ENCODE results near the gene ZNF232.
A peak's percentile ranks its signal among the peaks of the same experiment; 100 is the strongest.
"Not testable (repeated sequence)": the region's sequence is repeated elsewhere in the genome, so short reads cannot be mapped to it uniquely, and the experiment has no call there.

The ZNF232 gene

GRCh38 chr17:5099271-5099670 lies 12.4 kb downstream of the ZNF232 start:
- no peak overlapping the region for H3K4me3 ChIP-seq (ENCODE audit: low read depth, low read length)

DNA sequence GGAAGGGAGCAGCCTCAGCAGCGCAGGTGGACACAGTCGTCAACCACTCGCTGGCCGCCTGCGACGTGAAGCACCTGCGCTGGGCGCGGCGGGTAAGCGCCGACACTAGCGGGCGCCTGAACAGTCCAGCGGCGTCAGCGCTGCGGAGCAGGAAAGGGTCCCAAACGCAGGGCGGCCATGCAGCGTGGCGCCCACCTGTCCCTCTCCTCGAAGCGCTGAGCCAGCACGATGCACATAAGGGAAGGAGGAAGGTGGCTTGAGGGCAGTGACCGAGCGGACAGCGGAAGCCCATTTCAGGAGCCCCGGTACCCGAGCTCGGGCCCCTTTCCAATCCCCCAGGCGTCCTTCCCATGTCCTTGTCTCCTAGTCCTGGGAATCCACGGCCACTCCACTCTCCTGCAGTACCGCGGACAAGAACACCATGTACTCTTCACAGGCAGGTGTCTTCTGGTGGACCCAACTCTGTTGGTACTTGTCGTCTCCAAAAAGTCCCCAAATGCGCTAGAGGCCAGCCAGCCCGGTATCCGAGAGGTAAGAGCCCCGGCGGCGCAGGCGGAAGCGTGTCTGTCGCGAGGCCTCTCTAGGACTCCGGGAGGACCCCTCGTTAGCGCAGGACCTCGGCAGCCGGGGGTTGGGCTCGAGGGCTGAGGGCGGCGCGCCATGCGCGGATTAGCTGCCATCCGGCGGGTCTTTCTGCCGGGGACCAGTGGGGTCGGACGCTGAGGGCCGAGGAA lies 14.4 kb downstream of the ZNF232 start:
- H3K4me3 ChIP-seq (ENCODE audit: low read depth, low read length): peak overlapping the region; percentile 15

DNA sequence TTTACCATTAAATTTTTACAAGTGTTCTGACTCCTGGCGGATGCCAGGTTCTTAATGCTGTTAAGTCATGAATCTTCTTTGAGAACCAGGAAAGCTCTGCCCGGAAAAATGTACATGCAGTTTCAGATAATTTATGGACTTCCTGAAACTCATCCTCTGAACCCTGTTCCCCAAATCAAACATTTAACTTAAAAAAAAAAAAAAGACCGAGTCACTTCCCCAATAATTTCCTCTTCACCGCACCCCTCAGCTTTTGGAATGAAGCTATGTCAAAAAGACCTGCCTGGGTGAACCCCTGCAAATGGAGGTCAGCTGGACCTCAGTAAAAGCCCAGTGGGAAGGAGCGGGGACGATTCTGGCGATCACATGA lies 15.0 kb downstream of the ZNF232 start:
- H3K4me3 ChIP-seq (ENCODE audit: low read depth, low read length): no peak overlapping the region

DNA sequence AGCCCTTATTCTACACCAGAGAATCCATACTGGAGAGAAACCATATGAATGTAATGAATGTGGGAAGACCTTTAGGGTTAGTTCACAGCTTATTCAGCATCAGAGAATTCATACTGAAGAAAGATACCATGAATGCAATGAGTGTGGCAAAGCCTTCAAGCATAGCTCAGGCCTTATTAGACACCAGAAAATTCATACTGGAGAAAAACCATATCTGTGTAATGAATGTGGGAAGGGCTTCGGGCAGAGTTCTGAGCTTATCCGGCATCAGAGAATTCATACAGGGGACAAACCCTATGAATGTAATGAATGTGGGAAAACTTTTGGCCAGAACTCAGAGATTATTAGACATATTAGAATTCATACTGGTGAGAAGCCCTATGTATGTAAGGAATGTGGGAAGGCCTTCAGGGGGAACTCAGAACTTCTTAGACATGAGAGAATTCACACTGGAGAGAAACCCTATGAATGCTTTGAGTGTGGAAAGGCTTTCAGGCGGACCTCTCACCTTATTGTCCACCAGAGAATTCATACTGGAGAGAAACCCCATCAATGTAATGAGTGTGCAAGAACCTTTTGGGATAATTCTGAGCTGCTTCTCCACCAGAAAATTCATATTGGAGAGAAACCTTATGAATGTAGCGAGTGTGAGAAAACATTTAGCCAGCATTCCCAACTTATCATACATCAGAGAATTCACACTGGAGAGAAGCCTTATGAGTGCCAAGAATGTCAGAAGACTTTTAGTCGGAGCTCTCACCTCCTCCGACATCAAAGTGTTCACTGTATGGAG lies 19.3 kb downstream of the ZNF232 start:
- H3K4me3 ChIP-seq (ENCODE audit: low read depth, low read length): no peak overlapping the region

GRCh38 chr17:5080591-5080990 lies 31.1 kb downstream of the ZNF232 start:
- no peak overlapping the region for H3K4me3 ChIP-seq (ENCODE audit: low read depth, low read length)

DNA sequence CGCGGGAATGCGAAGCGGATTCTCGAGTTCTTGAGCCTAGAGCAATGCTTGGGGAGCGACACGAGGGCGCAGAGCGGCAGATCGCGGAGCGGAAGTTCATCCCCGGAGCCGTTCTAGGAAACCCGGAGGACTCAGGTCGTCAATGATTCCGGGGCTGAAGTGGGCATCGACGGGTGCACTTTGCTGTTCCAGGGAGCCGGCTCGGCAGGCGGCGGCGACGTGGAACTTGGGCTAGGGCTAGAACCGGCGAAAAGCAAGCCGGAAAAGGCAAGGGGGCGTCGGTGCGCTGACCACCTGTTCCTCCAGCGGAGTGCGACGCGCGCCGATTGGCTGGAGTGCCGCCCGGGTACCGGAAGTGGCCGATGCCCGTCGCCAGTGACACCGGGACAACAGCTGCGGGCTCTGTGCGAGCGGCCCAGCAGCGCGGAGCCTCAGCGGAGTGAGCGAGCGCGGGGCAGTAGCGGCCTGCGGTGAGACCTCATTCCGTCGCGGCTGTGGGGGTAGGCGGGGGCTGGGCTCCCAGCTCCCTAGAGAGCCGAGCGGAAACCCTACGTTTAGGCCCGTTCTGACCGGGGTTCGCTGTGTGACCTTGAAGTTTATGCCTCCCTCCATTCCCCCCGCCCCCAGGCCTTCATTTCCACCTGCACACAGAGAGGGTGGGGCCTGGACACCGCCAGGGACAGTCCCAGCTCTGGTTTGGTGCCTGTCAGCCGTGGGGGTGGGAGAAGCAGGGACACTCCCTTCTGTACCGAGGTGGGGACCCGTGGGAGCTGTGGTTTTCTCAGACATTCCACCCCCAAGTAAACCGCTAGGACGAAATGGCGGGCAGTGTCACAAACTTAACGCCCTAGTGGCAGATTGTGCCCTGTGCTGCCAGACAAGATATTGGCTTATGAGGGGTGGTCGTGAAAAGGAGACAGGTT lies 33.3 kb downstream of the ZNF232 start, which contains the start of gene ZFP3:
Gene ZFP3, plus strand, starts transcription at position 362 of the 923 bp plus-strand sequence. CDS start 13,038 bp downstream, outside the sequence.
- no peak within 1 kb of the TSS for H3K4me3 ChIP-seq (ENCODE audit: low read depth, low read length)

DNA sequence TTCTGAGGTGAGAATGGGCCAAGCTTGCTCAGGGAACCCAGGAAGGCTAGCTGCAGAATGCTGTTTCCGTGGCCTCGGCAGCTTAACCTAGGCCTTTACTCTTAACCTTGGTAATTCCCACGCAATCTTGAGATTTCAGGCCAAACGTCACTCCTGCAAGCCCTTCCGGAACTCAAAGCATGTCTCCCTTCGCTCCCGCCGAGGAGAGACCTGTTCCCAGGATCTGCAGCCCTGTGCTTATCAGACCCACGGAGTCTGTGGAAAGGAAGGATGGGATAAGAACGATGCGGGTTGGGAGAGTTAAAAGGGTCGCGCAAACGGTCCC lies 33.9 kb downstream of the ZNF232 start:
- no peak overlapping the region for H3K4me3 ChIP-seq (ENCODE audit: low read depth, low read length)

DNA sequence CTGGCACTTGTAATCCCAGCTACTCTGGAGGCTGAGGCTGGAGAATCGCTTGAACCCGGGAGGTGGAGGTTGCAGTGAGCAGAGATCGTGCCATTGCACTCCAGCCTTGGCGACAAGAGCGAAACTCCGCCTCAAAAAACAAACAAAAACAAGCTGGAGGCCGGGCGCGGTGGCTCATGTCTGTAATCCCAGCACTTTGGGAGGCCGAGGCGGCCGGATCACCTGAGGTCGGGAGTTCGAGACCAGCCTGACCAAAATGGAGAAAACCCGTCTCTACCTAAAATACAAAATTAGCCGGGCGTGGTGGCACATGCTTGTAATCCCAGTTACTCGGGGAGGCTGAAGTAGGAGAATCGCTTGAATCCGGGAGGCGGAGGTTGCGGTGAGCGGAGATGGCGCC lies 34.4 kb downstream of the ZNF232 start:
- H3K4me3 ChIP-seq (ENCODE audit: low read depth, low read length): not testable (repeated sequence)

DNA sequence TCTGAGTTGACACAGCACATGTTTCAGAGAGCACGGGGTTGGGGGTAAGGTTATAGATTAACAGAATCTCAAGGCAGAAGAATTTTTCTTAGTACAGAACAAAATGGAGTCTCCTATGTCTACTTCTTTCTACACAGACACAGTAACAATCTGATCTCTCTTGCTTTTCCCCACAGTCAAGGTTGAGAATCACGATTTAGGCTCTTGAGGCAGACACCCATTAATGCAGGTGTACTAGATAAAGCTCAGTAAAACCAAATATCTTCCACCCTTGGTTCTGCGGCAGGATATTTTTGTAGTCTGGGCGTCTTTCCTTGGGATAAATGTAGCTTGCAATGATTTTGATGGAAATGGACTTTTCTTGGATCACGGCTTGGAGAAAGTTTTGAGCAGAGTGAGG lies 36.2 kb downstream of the ZNF232 start:
- not testable (repeated sequence) for H3K4me3 ChIP-seq (ENCODE audit: low read depth, low read length)

- H3K4me3 ChIP-seq (ENCODE audit: low read depth, low read length): no peak overlapping the region
Observed at GRCh38 chr17:5069724-5070123, 42.0 kb downstream of the ZNF232 start.

DNA sequence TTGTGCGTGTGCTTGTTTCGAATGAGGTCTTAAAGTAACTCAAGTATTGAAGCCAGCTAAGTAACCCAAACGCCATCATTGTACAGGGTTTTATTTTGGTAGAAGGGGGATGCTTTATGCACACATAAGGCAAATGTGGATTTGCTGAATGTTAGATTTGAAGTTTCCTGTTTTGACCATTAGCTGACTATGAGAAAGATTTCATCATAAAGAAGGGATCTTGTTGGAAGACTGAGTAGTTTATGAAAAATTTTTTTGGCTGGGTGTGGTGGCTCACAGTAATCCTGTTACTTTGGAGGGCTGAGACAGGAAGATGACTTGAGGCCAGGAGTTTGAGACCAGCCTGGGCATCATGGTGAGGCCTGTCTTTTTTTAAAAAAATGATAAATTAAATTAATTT lies 43.4 kb downstream of the ZNF232 start:
- no peak overlapping the region for H3K4me3 ChIP-seq (ENCODE audit: low read depth, low read length)

DNA sequence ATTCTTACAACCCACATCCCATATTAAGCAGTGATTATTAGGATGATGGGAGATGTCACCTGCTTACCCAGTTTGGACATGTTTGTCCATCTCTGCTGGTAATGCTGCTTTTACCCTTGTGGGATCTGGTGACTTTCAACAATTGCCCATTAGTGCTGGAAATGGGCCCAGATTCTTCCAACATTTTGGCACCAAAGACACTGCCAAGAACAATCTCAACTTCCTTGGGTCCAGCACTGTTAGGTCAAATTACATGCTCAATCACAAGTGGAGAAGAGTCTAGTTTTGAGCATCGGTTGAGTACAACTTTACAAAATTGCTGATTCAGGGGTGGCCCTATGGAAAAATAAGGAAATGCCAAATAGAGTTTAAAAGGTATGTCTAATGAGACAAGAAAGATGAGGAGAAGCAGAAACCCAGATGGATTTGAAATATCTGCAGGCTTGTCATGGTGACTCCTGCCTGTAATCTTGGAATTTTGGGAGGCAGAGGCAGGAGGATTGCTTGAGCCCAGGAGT lies 46.4 kb downstream of the ZNF232 start:
- H3K4me3 ChIP-seq (ENCODE audit: low read depth, low read length): no peak overlapping the region

Data from iPS-11a (cell line).